ENCODE results near the gene TSC2. TPM values are rescaled to one million over a fixed set of nuclear protein-coding genes. Genes with fewer than 3 reads are reported as not detected.

Gene TSC2
- total RNA-seq, 4 donors from 2014 or later, result 101 to 148 (median 109) TPM

DNA sequence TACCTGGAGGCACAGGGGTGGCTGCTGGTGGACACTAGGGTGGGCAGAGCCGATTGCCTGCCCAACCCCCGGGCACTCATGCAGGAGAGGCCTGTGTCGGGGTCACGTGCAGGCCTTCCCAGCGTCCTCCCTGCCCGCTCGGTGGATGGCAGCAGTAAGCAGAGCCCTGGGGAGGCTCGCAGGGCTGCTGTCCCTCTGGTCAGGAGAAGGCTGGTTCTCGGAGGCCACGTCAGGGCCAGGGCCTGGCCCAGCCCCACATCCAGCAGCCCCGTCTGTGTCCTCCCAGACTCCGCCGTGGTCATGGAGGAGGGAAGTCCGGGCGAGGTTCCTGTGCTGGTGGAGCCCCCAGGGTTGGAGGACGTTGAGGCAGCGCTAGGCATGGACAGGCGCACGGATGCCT, 35.6 kb downstream of the TSC2 start:
- 86 to 89% methylated on average over 7 to 8 of the region's 19 CpGs for WGBS, 2 donors
- H3K36me3 ChIP-seq, result peaks cover 51 to 68% of the 10 kb centered on the region in 2 donors
- no peak overlapping the region for H3K4me3 ChIP-seq (replicated peaks in 1 of 3)
- no peak overlapping the region for H3K27ac ChIP-seq
- intact Hi-C loops (cut with DNase I), result no loop called here
- H3K4me1 ChIP-seq, result no peaks in the 10 kb centered on the region
- H3K9me3 ChIP-seq, result no peaks in the 10 kb centered on the region
- DNase-seq, result no peak
- H3K27me3 ChIP-seq, result no peaks in the 10 kb centered on the region
- TF ChIP-seq, protein P1, sequence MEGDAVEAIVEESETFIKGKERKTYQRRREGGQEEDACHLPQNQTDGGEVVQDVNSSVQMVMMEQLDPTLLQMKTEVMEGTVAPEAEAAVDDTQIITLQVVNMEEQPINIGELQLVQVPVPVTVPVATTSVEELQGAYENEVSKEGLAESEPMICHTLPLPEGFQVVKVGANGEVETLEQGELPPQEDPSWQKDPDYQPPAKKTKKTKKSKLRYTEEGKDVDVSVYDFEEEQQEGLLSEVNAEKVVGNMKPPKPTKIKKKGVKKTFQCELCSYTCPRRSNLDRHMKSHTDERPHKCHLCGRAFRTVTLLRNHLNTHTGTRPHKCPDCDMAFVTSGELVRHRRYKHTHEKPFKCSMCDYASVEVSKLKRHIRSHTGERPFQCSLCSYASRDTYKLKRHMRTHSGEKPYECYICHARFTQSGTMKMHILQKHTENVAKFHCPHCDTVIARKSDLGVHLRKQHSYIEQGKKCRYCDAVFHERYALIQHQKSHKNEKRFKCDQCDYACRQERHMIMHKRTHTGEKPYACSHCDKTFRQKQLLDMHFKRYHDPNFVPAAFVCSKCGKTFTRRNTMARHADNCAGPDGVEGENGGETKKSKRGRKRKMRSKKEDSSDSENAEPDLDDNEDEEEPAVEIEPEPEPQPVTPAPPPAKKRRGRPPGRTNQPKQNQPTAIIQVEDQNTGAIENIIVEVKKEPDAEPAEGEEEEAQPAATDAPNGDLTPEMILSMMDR (IDR thresholded peaks at IDR 0.05), result no peak
- TF ChIP-seq POLR2A (IDR thresholded peaks at IDR 0.05), result no peak

- WGBS, 2 donors, result 94 to 98% methylated on average over 11 to 31 of the region's 44 CpGs
- no peak for TF ChIP-seq POLR2A (IDR thresholded peaks at IDR 0.05)
- TF ChIP-seq, protein P1 (IDR thresholded peaks at IDR 0.05), result no peak
- no peak overlapping the region for H3K27ac ChIP-seq
- intact Hi-C loops (cut with DNase I), result no loop called here
- no peaks in the 10 kb centered on the region for H3K27me3 ChIP-seq
- H3K36me3 ChIP-seq, result peaks cover 58 to 74% of the 10 kb centered on the region in 2 donors
- H3K9me3 ChIP-seq, result no peaks in the 10 kb centered on the region
- H3K4me1 ChIP-seq, result no peaks in the 10 kb centered on the region
- no peak for DNase-seq
- no peak overlapping the region for H3K4me3 ChIP-seq (replicated peaks in 1 of 3)
These were observed 36.3 kb downstream of the TSC2 start for GRCh38 chr16:2083876-2084780.

DNA sequence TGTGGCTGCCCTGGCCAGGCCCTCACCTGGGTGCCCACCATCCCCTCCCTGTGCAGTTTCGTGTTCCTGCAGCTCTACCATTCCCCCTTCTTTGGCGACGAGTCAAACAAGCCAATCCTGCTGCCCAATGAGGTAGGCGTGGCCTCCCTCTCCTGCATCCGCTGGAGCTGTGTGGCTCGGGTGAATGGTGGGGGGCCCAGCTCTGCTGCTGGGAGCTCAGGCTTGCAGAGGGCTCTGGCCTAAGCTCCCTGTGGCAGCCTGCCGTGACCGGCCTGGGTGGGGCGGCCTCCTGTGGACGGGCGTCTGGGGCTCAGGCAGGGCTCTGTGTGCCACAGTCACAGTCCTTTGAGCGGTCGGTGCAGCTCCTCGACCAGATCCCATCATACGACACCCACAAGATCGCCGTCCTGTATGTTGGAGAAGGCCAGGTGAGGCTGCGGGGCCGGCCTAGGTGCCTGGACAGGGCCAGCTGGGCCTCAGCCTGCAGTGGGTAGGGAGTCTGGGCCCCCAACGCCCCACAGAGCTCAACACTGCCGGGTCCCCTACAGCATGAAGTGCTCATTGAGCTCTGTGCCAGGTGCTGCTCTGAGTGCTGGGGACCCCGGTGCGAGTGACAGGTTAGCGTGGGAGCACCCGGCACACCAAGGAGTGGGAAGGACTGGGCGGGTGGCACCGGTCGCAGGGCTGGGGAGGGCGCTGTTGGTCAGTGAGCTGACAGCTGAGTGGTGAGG, 37.3 kb downstream of the TSC2 start:
- Histone ChIP-seq H3K27me3 (no peaks in the 10 kb centered on the region), H3K4me1 (peaks cover under 1% of the 10 kb centered on the region in 2 donors), H3K36me3 (peaks cover 59 to 65% of the 10 kb centered on the region in 2 donors), H3K4me3 (replicated peaks in 1 of 3) (no peak overlapping the region), H3K27ac (no peak overlapping the region), H3K9me3 (no peaks in the 10 kb centered on the region)
- DNase-seq, result no peak
- intact Hi-C loops (cut with DNase I), result no loop called here
- WGBS, 2 donors, result 91 to 94% methylated on average over 23 to 24 of the region's 29 CpGs
- TF ChIP-seq, protein P1 (IDR thresholded peaks at IDR 0.05), result no peak
- no peak for TF ChIP-seq POLR2A (IDR thresholded peaks at IDR 0.05)

DNA sequence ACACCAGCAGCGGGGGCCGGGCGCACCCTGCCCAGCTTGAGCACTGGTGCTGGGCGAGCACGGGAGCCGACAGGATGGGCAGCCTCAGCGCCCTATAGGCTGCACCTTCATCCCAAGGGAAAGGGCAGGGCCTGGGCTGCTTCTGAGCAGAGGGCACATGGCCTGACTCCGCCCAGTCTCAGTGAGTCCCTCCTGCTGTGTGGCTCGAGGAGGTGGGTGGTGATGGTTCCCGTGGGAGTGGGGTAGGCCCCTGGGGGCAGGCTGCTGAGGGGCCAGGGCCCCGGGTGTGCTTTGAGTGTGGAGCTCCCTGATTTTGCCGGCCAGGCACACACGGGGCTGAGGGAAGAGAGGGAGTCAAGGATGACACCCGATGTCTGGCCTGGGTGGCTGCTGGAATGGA, 37.9 kb downstream of the TSC2 start:
- Histone ChIP-seq H3K27me3 (no peaks in the 10 kb centered on the region), H3K4me1 (peaks cover 7% of the 10 kb centered on the region in 2 donors), H3K4me3 (replicated peaks in 1 of 3) (no peak overlapping the region), H3K36me3 (peaks cover 57 to 62% of the 10 kb centered on the region in 2 donors), H3K9me3 (no peaks in the 10 kb centered on the region), H3K27ac (no peak overlapping the region)
- WGBS, 2 donors, result 73 to 80% methylated on average over 7 to 12 of the region's 14 CpGs
- intact Hi-C loops (cut with DNase I), result no loop called here
- DNase-seq, result no peak
- no peak for TF ChIP-seq POLR2A (IDR thresholded peaks at IDR 0.05)
- TF ChIP-seq, protein P1 (IDR thresholded peaks at IDR 0.05), result no peak
